Glutamatergic neuron (in vitro differentiated cells): Measurements from ENCODE around the gene TTC9C. TPM values are rescaled to one million over a fixed set of nuclear protein-coding genes. Genes with fewer than 3 reads are reported as not detected.
"Not testable (repeated sequence)": the region's sequence is repeated elsewhere in the genome, so short reads cannot be mapped to it uniquely, and the experiment has no call there.

Source experiments
- DNase-seq: peaks from one replicate; pipeline ENCODE4 v3.0.0; 2022
- H3K27ac Mint-ChIP-seq: one replicate; pipeline ENCODE4 v1.8.0; 2020; ENCODE audit warnings: mild to moderate bottlenecking, mixed read lengths, inconsistent platforms; ENCODE audit not compliant: unreplicated experiment
- H3K27me3 Mint-ChIP-seq: one replicate; pipeline ENCODE4 v1.8.0; 2020; ENCODE audit warnings: mild to moderate bottlenecking, moderate library complexity, mixed read lengths, inconsistent platforms; ENCODE audit not compliant: unreplicated experiment
- H3K36me3 Mint-ChIP-seq: one replicate; pipeline ENCODE4 v1.8.0; 2020; ENCODE audit warnings: mild to moderate bottlenecking, mixed read lengths, inconsistent platforms; ENCODE audit not compliant: unreplicated experiment
- H3K4me1 Mint-ChIP-seq: one replicate; pipeline ENCODE4 v1.8.0; 2020; ENCODE audit warnings: mild to moderate bottlenecking, low read depth, mixed read lengths, inconsistent platforms; ENCODE audit not compliant: unreplicated experiment
- H3K4me3 Mint-ChIP-seq: one replicate; pipeline ENCODE4 v1.8.0; 2020; ENCODE audit warnings: mild to moderate bottlenecking, mixed read lengths, inconsistent platforms; ENCODE audit not compliant: unreplicated experiment
- H3K9me3 Mint-ChIP-seq: one replicate; pipeline ENCODE4 v1.8.0; 2020; ENCODE audit warnings: mild to moderate bottlenecking, moderate library complexity, mixed read lengths, inconsistent platforms; ENCODE audit not compliant: unreplicated experiment
- total RNA-seq: library from RNA; stranded (reverse); fragmentation: NEBNext Ultra II Directional; extraction: Animal tissue kit (Norgen Biotek cat#: 25700); gene quantifications from one replicate; pipeline ENCODE4 v1.2.1, GENCODE V29; 2021; ENCODE audit not compliant: unreplicated experiment
- TF ChIP-seq, protein P1 (sequence below): fragments of 200-600 bp; sonication (generic); IDR thresholded peaks from one replicate; pipeline ENCODE4 v1.5.0; 2021; ENCODE audit not compliant: partially characterized antibody, unreplicated experiment

Gene TTC9C
- total RNA-seq, 1 donor from 2014 or later, result 34.1 TPM

DNA sequence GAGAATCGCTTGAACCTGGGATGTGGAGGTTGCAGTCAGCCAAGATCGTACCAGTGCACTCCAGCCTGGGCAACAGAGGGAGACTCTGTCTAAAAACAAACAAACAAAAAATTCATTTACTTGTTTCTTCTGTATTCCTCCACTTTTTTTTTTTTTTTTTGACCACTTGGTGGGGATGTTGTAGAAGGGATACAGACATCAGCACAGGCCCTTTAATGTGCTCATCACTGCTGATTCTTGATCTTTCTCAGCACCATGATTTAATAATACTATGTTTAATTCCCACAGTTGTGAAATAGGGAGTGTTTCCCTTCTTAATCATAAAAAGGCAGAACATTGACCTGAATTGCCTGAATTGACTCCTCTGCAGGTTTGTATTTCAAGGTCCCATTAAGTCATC lies 4.5 kb downstream of the TTC9C start:
- TF ChIP-seq, protein P1, sequence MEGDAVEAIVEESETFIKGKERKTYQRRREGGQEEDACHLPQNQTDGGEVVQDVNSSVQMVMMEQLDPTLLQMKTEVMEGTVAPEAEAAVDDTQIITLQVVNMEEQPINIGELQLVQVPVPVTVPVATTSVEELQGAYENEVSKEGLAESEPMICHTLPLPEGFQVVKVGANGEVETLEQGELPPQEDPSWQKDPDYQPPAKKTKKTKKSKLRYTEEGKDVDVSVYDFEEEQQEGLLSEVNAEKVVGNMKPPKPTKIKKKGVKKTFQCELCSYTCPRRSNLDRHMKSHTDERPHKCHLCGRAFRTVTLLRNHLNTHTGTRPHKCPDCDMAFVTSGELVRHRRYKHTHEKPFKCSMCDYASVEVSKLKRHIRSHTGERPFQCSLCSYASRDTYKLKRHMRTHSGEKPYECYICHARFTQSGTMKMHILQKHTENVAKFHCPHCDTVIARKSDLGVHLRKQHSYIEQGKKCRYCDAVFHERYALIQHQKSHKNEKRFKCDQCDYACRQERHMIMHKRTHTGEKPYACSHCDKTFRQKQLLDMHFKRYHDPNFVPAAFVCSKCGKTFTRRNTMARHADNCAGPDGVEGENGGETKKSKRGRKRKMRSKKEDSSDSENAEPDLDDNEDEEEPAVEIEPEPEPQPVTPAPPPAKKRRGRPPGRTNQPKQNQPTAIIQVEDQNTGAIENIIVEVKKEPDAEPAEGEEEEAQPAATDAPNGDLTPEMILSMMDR, result no peak
- H3K9me3 Mint-ChIP-seq, result peaks cover 4% of the 10 kb centered on the region

DNA sequence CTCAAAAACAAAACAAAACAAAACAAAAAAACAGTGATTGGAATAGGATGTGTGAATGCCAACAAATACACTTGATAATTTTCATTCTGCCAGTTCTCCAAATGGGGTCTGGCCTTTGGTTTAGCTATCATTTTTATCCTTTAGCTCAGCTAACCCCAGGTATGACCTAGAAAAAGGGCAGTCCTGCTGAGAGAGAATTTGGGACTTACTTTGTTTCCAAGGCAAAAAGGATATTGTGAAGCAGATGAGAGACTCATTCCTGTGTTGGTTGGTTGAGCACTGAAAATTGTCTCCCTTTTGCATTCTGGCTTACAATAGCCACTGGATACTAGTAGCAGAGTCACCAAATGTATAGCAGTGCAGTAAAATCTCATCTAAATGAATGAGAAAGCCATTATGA lies 8.9 kb downstream of the TTC9C start:
- Mint-ChIP-seq H3K4me3 (no peak overlapping the region), H3K27ac (no peak overlapping the region), H3K4me1 (no peaks in the 10 kb centered on the region), H3K9me3 (no peaks in the 10 kb centered on the region), H3K36me3 (no peaks in the 10 kb centered on the region), H3K27me3 (no peaks in the 10 kb centered on the region)
- TF ChIP-seq, protein P1, result no peak
- no peak for DNase-seq

More for the DNA sequence above, 4.5 kb downstream of the TTC9C start:
- peaks cover 2% of the 10 kb centered on the region for H3K27me3 Mint-ChIP-seq
- no peak overlapping the region for H3K27ac Mint-ChIP-seq
- no peak overlapping the region for H3K4me3 Mint-ChIP-seq
- H3K36me3 Mint-ChIP-seq, result no peaks in the 10 kb centered on the region
- no peak for DNase-seq
- peaks cover 3% of the 10 kb centered on the region for H3K4me1 Mint-ChIP-seq

DNA sequence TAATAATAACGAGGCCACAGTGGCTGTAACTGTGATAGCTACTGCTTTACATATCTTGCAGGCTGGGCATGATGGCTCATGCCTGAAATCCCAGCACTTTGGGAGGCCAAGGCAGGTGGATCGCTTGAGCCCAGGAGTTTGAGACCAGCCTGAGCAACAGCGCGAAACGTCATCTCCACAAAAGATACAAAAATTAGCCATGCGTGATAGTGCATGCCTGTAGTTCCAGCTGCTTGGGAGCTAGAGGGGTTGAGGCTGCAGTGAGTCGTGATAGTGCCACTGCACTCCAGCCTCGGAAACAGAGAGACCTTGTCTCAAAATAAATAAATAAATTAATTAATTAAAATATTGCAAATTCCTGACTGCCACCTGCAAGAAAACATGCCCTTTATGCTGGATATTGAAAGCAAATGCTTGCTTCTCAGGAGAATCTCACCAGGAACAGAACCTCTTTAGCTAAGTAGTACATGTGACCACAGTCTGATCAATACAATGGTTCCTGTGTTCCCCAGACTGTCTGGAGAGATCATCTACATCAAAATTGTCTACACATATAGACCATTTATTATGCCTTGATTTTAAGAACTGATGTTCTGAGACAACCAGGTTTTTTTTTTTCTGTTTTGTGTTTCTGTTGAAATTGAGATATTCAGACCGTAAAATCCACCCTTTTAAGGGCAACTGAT lies 19.3 kb downstream of the TTC9C start:
- H3K4me3 Mint-ChIP-seq, result no peak overlapping the region
- peaks cover 2% of the 10 kb centered on the region for H3K9me3 Mint-ChIP-seq
- no peaks in the 10 kb centered on the region for H3K27me3 Mint-ChIP-seq
- no peak for DNase-seq
- peaks cover 4% of the 10 kb centered on the region for H3K4me1 Mint-ChIP-seq
- H3K36me3 Mint-ChIP-seq, result no peaks in the 10 kb centered on the region
- TF ChIP-seq, protein P1, result no peak
- no peak overlapping the region for H3K27ac Mint-ChIP-seq

DNA sequence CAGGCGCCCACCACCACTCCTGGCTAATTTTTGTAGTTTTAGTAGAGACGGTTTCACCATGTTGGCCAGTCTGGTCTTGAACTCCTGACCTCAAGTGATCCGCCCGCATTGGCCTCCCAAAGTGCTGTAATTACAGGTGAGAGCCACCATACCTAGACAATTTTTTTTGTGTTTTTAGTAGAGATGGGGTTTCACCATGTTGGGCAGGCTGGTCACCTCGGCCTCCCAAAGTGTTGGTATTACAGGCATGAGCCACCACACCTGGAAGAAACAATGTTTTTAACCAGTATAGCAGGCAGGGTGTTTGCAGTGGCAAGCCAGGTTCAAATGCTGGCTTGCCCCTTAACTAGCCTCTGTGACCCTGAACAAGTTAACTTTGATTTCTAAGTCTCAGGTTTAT lies 21.6 kb downstream of the TTC9C start:
- H3K4me1 Mint-ChIP-seq, H3K9me3 Mint-ChIP-seq, H3K27ac Mint-ChIP-seq, H3K4me3 Mint-ChIP-seq, H3K36me3 Mint-ChIP-seq, H3K27me3 Mint-ChIP-seq, DNase-seq: not testable (repeated sequence)

DNA sequence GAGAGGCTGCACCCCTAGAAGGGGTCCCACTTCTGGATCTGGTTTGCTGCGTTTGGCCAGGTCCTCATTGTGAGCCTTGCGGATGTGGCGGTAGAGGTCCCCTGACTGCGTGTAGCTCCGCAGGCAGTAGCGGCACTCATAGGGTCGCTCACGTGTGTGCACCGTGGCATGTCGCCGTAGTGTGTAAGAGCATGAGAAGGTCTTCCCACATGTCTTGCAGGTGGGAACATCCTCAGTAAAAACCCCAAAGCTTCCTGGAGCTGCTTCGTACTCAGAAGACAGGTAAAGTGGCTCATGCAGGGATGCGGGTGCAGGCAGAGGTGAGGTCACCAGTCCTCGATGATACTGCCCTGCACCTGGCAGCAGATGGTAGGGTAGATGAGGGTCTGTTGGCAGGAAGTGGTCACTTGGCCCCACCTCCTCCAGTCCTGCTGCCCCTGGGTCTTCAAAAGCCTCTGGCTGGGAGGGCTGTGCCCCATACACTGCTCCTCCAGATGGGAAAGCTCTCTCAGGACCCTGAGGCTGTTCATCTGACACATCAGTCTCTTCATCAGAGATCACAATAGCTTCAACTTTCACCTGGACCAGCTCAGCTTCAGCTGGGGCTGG lies 24.0 kb downstream of the TTC9C start:
- H3K36me3 Mint-ChIP-seq, result no peaks in the 10 kb centered on the region
- no peak for DNase-seq
- H3K27ac Mint-ChIP-seq, result peak overlapping the region; percentile 97
- TF ChIP-seq, protein P1, result no peak
- peaks cover 13% of the 10 kb centered on the region for H3K9me3 Mint-ChIP-seq
- peak overlapping the region; percentile 93 for H3K4me3 Mint-ChIP-seq
- peaks cover 5% of the 10 kb centered on the region for H3K4me1 Mint-ChIP-seq
- H3K27me3 Mint-ChIP-seq, result peaks cover 3% of the 10 kb centered on the region
